GM12878 (cell line): ENCODE results near the gene ARCN1.

Source experiments
- CTCF ChIP-seq, 3 experiments: IDR thresholded peaks in 2 of 3; conservative IDR thresholded peaks in 1 of 3; 2 replicates each; pipeline ENCODE4 v1.5.1; 2011; ENCODE audit warnings: low read depth in 3 of 3, low read length in 3 of 3, mild to moderate bottlenecking in 3 of 3, control low read depth in 2 of 3, moderate library complexity in 2 of 3, inconsistent platforms in 1 of 3, mixed read lengths in 1 of 3; ENCODE audit not compliant: control insufficient read depth in 2 of 3, insufficient read depth in 1 of 3; ENCODE audit errors: extremely low read depth in 1 of 3
- EZH2 ChIP-seq: IDR thresholded peaks from 2 replicates; pipeline ENCODE4 v1.6.1; 2012; ENCODE audit warnings: low read depth, mild to moderate bottlenecking, control low read depth, inconsistent platforms, low read length, borderline replicate concordance; ENCODE audit not compliant: control insufficient read depth
- WRNIP1 ChIP-seq: IDR thresholded peaks from 2 replicates; pipeline ENCODE4 v1.6.1; 2011; ENCODE audit warnings: low read depth, low read length, improper control_type of control experiment, borderline replicate concordance
- ZBTB33 ChIP-seq: fragments of 450-650 bp; IDR thresholded peaks from 2 replicates; pipeline ENCODE4 v1.6.1; 2017; ENCODE audit warnings: mild to moderate bottlenecking

GRCh38 chr11:118628432-118628831, 56.2 kb downstream of the ARCN1 start:
- TF ChIP-seq ZBTB33 (no peak), EZH2 (no peak), CTCF (IDR thresholded peaks at IDR 0.05 in 2 of 3, conservative IDR thresholded peaks at IDR 0.05 in 1 of 3; ENCODE audit: control insufficient read depth in 2 of 3, extremely low read depth in 1 of 3, insufficient read depth in 1 of 3, low read depth in 3 of 3, low read length in 3 of 3) (no peak), WRNIP1 (no peak)
